Sigmoid colon (tissue), 4 donors: Measurements from ENCODE around the gene GPHN.

ENCODE experiments used
- CTCF ChIP-seq, 4 experiments: fragments of 450-650 bp in 3 of 4; fragments of 200-600 bp in 1 of 4; IDR thresholded peaks; one replicate each; pipeline ENCODE4 v1.5.1; 2016 to 2019; ENCODE audit warnings: antibody characterized with exemption in 4 of 4, mild to moderate bottlenecking in 3 of 4, moderate library complexity in 2 of 4
- EP300 ChIP-seq, 4 donors: sonication (generic); formaldehyde crosslinking; IDR thresholded peaks; one replicate each; pipeline ENCODE4 v1.6.1; 2017; ENCODE audit warnings: antibody characterized with exemption in 4 of 4

- TF ChIP-seq CTCF (IDR thresholded peaks at IDR 0.05) (no peak), EP300 (IDR thresholded peaks at IDR 0.05) (no peak)
Measured at GRCh38 chr14:67002994-67003753, 495.2 kb downstream of the GPHN start.
